NCI-H446 treated with DMSO at 0.1 percent for 48 hours (cell line): ENCODE measurements around the gene SLC6A13.
"Not testable (repeated sequence)": the region's sequence is repeated elsewhere in the genome, so short reads cannot be mapped to it uniquely, and the experiment has no call there.

Source experiments
- DNase-seq: peaks from one replicate; lab custom pipeline; 2025; lab: John Stamatoyannopoulos, UW

The SLC6A13 gene

DNA sequence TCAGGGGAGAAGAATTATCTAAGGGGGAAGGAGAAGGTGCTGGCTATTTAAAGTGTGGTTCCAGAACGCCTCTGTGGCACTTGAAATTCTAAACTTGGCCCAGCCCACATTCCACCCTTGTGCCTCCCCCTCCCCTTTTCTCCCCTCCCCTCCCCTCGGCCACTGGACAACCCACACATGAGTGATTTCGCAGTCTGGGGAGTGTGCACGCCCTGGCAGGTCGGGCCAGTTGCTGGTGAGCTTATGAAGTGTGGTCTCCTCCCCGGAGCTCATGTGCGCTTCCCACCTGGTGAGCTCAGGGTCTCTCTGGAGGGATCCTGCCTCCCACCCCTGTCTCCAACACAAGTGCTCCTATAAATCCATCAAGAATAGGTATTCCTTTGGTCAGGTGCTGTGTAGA, at the start of gene SLC6A13:
Gene SLC6A13 (minus strand): TSS at position 20 of the 400 bp plus-strand sequence. CDS start 2,784 bp downstream, outside the sequence.
- no peak for DNase-seq

DNA sequence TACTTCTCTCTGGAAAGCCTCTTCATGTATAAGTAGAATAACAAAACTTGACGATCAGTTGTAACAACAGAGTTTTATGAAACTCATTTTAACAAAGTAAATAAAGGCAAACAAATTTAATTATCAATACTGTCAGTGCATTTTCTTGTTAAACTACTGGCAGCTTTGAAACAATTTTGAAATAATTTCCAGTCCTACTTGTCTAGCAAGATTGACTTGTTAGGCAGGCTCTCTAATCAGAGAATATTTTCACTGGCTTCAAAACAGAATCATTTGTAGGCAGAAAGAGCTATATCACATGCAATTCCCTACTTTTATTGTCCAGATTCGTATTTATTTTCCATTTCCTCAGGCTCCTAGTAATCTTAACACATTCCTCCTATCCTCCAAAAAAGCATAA, 45.9 kb upstream of the SLC6A13 start:
- no peak for DNase-seq

DNA sequence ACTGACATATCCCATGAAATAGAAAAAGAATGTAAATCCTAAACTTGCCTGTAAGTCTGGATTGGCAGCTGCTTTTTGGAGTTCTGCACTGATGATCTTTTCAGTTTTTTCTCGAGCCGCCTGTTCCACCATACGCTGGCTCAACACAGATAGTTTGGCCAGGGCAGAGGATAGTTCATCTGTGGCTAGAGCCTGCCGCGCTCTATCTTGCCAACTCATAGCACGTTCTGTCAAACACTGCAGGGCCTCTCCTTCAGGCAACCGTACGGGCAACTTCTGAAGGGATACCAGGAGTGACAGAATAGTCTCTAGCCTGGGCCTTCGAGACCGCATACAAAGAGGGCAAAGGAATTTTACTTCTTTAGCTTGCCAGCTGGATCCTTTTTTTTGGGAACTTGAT, 44.8 kb upstream of the SLC6A13 start:
- DNase-seq, result no peak

DNA sequence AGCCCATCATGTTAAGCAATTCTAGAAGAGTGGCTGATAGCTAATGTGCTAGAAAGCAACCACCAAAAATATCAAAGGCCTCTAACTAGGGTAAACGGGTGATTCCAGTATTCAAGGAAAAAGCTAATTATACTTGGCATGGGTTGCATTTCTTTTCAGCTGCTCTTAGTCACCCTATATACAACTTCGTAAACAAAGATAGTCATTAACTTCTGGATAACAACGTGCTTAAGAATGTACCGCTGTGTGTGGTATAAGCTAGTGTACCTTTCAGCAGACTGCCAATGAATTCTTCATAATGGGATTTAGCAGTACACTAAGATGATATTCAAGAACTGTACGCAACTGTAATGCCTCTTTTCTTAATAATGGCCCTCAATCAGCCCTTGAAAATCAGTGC, 42.2 kb upstream of the SLC6A13 start:
- no peak for DNase-seq

DNA sequence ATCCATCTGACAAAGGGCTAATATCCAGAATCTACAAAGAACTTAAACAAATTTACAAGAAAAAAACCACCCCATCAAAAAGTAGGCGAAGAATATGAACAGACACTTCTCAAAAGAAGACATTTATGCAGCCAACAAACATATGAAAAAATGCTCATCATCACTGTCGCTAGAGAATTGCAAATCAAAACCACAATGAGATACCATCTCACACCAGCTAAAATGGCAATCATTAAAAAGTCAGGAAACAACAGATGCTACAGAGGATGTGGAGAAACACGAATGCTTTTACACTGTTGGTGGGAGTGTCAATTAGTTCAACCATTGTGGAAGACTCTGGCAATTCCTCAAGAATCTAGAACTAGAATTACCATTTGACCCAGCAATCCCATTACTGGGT, 40.1 kb upstream of the SLC6A13 start:
- DNase-seq, result not testable (repeated sequence)

DNA sequence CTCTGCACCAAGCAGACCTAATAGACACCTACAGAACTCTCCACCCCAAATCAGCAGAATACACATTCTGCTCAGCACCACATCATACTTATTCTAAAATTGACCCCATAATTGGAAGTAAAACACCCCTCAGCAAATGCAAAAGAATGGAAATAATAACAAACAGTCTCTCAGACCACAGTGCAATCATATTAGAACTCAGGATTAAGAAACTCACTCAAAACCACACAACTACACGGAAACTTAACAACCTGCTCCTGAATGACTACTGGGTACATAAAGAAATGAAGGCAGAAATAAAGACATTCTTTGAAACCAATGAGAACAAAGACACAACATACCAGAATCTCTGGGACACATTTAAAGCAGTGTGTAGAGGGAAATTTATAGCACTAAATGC, 37.5 kb upstream of the SLC6A13 start:
- DNase-seq, result not testable (repeated sequence)

DNA sequence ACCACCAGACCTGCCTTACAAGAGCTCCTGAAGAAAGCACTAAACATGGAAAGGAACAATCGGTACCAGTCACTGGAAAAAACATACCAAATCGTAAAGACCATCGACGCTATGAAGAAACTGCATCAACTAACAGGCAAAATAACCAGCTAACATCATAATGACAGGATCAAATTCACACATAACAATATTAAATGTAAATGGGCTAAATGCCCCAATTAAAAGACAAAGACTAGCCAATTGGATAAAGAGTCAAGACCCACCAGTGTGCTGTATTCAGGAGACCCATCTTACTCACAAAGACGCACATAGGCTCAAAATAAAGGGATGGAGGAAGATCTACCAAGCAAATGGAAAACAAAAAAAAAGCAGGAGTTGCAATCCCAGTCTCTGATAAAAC, 36.9 kb upstream of the SLC6A13 start:
- DNase-seq, result not testable (repeated sequence)

DNA sequence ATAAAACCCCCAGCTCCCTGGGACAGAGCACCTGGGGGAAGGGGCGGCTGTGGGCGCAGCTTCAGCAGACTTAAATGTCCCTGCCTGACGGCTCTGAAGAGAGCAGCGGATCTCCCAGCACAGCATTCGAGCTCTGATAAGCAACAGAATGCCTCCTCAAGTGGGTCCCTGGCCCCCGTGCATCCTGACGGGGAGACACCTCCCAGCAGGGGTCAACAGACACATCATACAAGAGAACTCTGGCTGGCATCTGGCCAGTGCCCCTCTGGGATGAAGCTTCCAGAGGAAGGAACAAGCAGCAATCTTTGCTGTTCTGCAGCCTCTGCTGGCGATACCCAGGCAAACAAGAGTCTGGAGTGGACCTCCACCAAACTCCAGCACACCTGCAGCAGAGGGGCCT, 35.4 kb upstream of the SLC6A13 start:
- DNase-seq, result not testable (repeated sequence)

DNA sequence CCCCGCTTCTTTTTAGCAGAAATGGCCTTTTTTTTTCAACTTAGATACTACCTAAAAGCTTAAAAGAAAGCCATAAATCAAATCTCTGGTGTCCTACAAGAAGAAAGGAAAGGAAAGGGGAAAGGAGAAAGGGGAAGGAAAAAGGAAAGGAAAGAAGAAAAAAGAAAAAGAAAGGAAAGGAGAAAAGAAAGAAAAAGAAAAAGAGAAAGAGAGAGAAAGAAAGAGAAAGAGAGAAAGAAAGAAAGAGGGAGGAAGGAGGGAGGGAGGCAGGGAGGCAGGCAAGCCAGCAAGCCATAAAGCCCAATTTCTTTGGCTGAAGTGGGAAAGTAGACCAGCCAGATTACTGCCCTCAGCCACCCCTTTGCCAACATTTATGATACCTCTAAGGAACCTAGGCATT, 32.5 kb upstream of the SLC6A13 start:
- DNase-seq, result no peak

DNA sequence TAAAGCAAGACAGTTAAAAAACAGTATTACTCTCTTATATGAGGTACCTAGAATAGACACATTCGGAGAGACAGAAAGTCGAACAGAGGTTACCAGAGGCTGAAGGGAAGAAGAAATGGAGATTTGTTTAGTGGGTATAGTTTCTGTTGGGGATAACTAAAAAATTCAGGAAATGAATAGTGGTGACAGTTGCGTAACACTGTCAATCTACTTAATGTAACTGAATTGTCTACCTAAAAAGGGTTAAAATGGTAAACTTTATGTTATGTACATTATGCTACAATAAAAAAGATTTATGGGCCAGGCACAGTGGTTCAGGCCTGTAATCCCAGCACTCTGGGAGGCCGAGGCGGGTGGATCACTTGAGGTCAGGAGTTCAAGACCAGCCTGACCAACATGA, 30.6 kb upstream of the SLC6A13 start:
- no peak for DNase-seq

DNA sequence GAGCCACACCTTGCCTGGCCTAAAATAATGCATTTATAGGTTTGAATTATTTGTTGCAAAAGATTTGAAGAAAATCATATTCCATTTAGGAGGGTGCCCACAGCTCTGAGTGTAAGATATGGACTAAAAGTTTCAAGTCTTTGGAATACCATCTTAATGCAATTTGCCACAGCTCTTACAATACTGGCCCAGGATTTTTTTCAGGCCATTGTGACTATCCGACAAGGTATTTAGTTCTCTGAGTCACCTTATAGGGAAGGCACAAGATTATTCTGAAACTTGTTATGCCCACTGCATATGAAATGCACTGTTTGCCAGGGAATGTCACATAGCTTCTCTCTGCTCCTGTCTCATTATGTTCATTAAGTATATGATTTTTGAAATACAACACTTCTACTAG, 29.6 kb upstream of the SLC6A13 start:
- DNase-seq, result no peak

DNA sequence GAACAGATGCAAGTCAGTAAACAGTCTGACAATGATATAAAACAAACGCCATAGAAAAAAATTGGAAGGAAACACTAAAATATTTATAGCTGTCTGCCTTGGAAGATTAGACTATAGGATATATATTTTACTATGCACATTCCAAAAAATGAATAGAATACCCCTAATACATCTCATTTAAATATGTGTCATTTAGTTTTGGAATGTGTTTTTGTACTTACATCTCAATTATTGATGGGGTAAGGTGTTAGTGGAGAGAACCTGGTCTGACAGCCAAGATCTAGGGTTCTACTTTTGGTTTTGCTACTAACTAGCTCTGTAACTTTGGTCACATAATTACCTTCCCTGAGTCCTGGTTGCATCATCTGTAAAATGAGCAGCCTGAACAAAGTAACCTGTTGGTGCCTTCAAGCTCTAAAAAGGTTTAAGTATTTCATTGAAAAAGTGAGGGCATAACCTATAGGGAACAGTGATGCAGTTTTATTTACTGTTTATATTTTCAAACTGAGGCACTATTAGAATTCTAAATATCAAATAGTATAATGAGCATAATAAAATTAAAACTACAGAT, 28.6 kb upstream of the SLC6A13 start:
- no peak for DNase-seq

DNA sequence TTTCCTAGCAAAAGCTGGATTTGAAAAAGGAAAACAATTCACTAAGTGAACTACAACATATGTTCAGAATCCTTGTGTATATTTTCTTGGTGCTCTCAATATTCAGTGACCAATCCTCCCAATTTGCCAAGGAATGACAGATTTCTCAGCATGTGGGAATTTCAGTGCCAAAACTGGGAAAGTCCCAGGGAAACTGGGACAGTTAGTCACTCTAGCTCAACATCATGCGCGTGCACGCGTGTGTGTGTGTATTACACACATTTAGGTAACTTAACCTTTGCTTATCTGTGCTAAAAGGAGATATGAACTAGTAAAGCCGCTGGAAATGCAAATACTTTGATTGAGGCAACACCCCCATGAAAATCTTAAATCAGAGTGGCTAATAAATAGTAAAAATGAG, 26.1 kb upstream of the SLC6A13 start:
- peak; percentile 75 for DNase-seq

DNA sequence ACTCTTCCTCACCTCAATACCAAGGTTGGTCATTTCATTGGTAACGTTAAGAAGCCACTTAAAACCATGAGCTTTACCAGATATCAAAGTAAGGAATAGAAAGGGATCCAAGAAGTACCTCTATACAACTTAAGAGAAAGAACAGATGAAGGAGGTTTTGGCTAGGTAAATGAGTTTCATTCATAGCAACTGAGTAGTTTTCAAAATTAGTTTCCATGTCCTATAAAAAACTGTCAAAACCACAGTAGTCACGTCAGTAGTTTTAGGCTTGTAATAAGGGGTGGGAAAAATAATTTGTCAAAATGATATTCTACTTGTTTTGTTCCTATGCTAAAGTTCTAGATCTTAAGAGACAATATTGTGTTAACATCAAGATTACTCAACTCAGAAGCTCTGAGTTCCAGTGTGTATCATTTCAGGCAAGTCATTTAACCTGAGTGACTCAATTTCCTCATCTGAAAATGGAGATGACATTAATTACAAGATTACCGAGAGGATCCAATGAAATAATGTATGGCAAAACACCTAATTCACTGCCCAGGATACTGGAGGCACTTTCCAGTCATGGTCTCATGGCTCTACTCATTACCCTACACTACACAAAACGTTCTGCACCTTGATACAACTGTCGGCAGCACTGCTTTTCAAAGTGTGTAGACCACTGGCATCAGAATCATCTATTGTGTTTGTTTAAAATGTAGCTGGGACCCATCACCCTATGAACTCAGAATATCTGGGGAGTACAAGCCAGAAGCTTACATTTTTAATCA, 24.1 kb upstream of the SLC6A13 start:
- DNase-seq, result no peak

DNA sequence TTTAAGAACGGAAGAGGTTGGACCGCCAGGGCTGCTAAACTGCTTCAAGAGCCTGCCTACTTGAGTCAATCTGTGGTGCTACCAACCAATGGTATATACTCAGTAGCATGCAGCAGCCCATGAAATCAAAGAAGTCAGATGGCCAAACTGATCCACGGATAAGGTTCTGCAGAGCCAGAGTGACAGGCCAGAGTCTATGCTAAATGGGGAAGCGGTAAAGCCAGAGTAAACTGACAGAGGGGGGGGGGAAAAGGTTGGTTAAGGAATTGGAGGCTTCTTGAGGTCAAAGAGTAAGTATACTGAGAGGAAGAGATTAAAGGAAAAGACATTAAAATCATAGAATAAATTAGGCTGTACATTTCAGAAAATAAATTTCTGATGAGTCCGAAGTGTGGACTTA, 15.4 kb upstream of the SLC6A13 start:
- no peak for DNase-seq

DNA sequence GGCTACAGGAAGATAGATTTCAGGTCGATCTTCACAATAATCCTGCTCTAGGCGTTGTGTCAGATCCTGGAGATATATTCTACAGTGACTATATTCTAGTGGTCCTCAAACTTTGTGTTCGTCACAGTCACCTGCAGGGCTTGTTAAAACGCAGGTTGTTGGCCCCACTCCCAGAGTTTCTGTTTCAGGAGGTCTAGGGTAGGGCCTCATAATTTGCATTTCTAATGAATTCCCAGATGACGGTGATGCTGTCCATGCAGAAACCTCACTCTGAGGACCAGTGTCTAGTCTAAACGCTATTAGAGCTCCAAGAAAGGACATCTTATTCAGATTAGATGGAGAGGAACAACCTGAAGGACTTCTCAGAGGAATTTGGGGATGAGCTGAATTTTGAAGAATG, 13.2 kb upstream of the SLC6A13 start:
- DNase-seq, result no peak

DNA sequence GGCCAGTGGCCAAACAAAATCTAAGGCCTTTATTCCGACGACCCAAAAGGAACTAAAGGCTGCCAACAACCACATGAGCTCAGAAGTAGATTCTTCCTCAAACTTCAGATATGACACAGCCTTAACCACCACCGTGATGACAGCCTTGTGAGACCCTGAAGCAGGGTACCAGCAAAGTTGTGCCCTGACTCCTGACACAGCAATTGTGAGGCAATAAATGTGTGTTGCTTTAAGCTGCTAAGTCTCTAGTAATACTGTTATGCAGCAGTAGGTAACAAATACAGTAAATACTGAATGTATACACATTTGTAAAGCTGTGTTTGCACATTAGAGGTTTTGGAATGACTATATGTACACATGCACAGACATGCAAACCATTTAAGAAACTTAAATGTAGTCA, 10.7 kb upstream of the SLC6A13 start:
- DNase-seq, result no peak

DNA sequence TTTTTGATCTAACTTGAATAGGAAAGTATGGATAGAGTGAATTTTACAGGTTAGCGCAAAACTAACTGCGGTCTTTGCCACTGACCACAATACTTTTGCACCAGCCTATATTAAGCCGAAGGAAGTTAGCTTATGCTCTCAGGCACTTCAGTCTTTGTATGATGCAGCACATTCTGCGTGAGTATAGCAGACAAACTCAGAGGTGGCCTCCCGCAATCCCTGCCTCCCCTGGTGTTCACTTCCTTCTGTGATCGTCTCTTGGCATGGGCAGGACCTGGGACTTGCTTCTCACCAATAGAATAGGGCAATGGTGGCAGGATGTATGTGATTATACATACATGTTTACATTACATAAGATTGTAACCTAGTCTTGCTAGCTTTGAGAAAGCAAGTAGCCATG, 10.3 kb upstream of the SLC6A13 start:
- no peak for DNase-seq

DNA sequence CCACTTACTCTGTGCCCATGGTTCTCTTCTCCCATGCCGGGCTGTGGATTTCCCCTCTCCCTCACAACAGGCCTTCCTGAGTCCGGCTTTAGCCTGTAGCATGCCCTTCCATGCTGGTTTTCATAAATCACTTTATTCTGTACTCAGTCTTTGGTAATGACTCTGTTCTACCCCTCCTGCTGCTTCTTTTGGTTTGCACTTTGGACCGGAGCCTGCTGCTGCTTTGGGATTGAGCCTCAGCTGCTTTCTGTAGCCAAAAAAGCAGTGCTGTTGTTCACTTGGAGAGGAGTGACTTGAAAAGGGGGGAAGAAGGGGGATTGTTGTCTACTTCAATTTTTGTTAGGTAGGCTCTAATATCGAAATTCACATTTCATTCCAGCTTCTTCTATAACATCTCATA, 8.5 kb upstream of the SLC6A13 start:
- DNase-seq, result peak; percentile 37

DNA sequence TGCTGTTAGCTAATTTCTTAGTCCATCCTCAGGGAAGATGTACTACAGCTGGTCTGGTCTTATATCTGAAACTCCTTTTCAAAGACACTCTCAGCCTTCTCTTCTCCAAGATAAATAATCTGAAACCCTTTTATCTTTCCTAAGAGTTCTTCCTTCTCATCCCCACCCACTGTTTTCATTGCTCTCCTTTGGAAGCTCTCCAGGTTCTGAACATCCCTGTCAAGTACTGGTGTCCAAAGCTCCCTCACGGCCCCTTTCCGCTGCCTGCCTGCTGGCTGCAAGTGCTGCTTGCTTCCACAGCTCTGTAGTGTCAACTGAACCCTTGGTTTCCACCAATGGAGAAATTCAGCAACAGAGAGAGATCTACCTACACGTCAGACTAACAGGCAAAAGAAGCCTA, 6.6 kb upstream of the SLC6A13 start:
- DNase-seq, result no peak

DNA sequence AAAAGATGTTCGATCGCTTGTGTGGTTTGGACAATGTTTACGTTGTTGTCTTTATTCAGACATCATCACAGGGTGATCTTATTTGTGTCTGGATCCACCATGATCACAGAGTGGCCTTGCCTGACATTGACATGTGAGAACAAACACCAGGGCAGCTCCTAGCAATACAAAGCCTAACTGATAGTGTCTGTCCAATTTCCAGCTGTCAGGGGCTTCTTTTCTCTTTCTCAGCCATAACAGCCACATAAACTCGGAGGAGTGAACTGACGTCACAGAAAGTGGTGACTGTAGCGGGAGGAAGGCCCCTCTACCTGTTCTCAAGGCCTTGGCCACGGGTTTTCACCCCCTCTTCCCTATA, 5.8 kb upstream of the SLC6A13 start:
- DNase-seq, result no peak

DNA sequence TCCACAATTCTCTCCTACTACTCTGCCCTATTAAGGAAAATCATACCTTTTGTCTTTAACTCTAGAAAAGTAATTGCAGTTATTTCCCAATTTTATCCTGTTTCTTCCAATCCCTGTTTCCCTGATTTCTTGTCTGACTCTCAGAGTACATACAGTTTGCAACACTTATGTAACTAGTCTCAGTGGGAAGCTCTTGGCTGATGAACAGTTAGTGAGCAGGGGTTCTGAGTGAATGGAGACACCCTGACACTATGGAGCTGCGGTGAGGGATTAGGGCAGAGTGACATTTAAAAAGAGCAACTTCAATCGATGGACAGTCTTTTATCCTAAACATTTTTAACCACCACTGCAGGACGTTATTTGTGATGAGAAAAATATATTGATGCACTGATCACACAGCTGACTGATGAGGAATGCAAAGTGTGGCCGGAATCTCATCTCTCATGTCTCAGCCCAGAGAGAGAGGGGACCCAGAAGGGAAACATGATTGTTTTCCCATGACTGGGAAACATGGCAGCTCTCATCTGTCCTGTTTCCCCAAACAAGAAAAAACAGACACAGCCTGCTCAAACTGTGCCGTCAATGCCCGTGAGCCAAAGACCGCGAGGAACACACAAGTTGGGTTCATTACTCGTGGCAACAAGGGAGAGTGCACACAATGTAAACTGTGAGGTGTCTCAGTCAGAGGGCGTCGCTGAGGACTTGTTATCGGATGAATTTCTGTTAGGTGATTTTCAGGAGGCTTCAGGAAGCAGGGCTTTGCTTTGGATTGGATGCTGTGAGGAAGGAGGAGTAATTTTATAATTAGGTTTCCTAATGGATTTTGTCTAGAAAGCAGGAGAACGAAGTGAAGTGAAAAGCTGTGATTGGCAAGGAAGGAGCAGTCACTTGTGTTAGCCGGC, 5.2 kb upstream of the SLC6A13 start:
- no peak for DNase-seq

DNA sequence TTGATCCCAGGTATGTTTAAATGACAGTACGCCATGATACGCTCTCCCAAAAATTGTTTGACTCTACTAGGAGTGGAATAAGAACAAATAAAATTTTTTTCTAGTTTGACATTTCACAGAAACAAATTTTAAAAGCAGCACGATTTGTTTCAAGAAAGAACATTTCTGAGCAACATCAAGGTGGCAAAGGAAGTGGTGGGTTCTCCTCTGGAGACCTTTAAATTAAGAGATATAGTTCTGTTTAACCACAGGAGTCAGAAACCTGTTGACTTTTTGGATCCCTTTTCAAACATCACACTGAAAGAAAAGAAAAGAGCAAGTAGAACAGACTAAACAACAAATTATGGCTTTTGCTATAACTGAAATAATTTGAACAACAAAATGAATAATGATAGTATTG, 2.5 kb upstream of the SLC6A13 start:
- DNase-seq, result no peak
